A673 (cell line): Measurements from ENCODE around the gene ASMT. TPM values are rescaled to one million over a fixed set of nuclear protein-coding genes. Genes with fewer than 3 reads are reported as not detected.
A peak's percentile ranks its signal among the peaks of the same experiment; 100 is the strongest.

Source experiments
- BruUV-seq: library from RNA; stranded (reverse); fragments of 400-500 nt; replicated peaks from 2 replicates; lab custom pipeline; 2021; lab: Mats Ljungman, UMichigan
- CTCF ChIA-PET: fragments of 300-600 bp; sonication (Branson Sonifier 250); formaldehyde crosslinking; loops from one replicate; lab custom pipeline; 2022; ENCODE audit warnings: antibody characterized with exemption; lab: Charles Lee
- POLR2A ChIA-PET: fragments of 300-600 bp; sonication (Branson Sonifier 250); formaldehyde crosslinking; loops from one replicate; lab custom pipeline; 2022; ENCODE audit warnings: antibody characterized with exemption; ENCODE audit not compliant: low non-redundant PET; lab: Charles Lee
- DNase-seq: peaks from one replicate; pipeline ENCODE4 v3.0.0-alpha.2; 2015; ENCODE audit warnings: low spot score
- H3K27ac ChIP-seq: fragments of 200-600 bp; sonication (generic); 2 replicates; pipeline ENCODE4 v1.5.1; 2016; ENCODE audit warnings: mixed run types, low read depth, mild to moderate bottlenecking, mixed read lengths, antibody characterized with exemption, low read length; ENCODE audit not compliant: poor library complexity, severe bottlenecking
- H3K27me3 ChIP-seq: fragments of 200-600 bp; sonication (generic); replicated peaks from 2 replicates; pipeline ENCODE4 v1.6.1; 2017; ENCODE audit warnings: mixed run types, low read depth, mild to moderate bottlenecking, mixed read lengths, antibody characterized with exemption, low read length; ENCODE audit not compliant: insufficient read depth, poor library complexity
- H3K36me3 ChIP-seq: fragments of 200-600 bp; sonication (generic); 2 replicates; pipeline ENCODE4 v1.6.1; 2016; ENCODE audit warnings: mixed run types, mild to moderate bottlenecking, mixed read lengths, antibody characterized with exemption, low read length; ENCODE audit not compliant: insufficient read depth, poor library complexity, severe bottlenecking
- H3K4me1 ChIP-seq: fragments of 200-600 bp; sonication (generic); 2 replicates; pipeline ENCODE4 v1.6.1; 2017; ENCODE audit warnings: mixed run types, mild to moderate bottlenecking, mixed read lengths, antibody characterized with exemption, low read length; ENCODE audit not compliant: insufficient read depth, poor library complexity, severe bottlenecking
- H3K4me3 ChIP-seq: fragments of 200-600 bp; sonication (generic); 2 replicates; pipeline ENCODE4 v1.5.1; 2016; ENCODE audit warnings: low read depth, mixed run types, mild to moderate bottlenecking, mixed read lengths, low read length; ENCODE audit not compliant: poor library complexity, severe bottlenecking
- H3K9me3 ChIP-seq: fragments of 200-600 bp; sonication (generic); 2 replicates; pipeline ENCODE4 v1.6.1; 2016; ENCODE audit warnings: mixed run types, low read depth, mild to moderate bottlenecking, mixed read lengths, antibody characterized with exemption, low read length; ENCODE audit not compliant: poor library complexity, severe bottlenecking
- CTCF ChIP-seq: fragments of 300-800, 200-600 bp; sonication (generic); conservative IDR thresholded peaks from 2 replicates; pipeline ENCODE4 v1.5.1; 2017; ENCODE audit warnings: low read depth, mild to moderate bottlenecking, antibody characterized with exemption, low read length, moderate library complexity, mixed read lengths
- EZH2 ChIP-seq: fragments of 200-600 bp; sonication (generic); IDR thresholded peaks from 2 replicates; pipeline ENCODE4 v1.6.1; 2017; ENCODE audit warnings: borderline replicate concordance, low read depth, mild to moderate bottlenecking, mixed read lengths, antibody characterized with exemption, low read length; ENCODE audit not compliant: poor library complexity, severe bottlenecking
- intact Hi-C: fragments of 100-400 bp; cut with micrococcal nuclease; formaldehyde crosslinking; loops from one replicate; pipeline ENCODE4 v1.10.0; 2022; ENCODE audit not compliant: unreplicated experiment
- total RNA-seq: library from RNA; stranded (reverse); gene quantifications from 2 replicates; pipeline ENCODE4 v1.2.3, GENCODE V29; 2021

The ASMT gene
- total RNA-seq, 1 experiment from 2014 or later: not detected

GRCh38 chrX:1592470-1593142, 22.3 kb upstream of the ASMT start:
- H3K27ac ChIP-seq: peak overlapping the region; percentile 92

GRCh38 chrX:1593286-1594271, 21.3 kb upstream of the ASMT start:
- intact Hi-C loops: no loop called here
- TF ChIP-seq EZH2 (no peak), CTCF (no peak)
- BruUV-seq: TSS peak; percentile 17
- H3K4me1 ChIP-seq: no peaks in the 10 kb centered on the region
- ChIA-PET CTCF (no interaction called here), POLR2A (no interaction called here)
- peaks cover 48% of the 10 kb centered on the region for H3K36me3 ChIP-seq
- H3K4me3 ChIP-seq: peak overlapping the region; percentile 97
- H3K27ac ChIP-seq: peak overlapping the region; percentile 92
- no peaks in the 10 kb centered on the region for H3K9me3 ChIP-seq
- H3K27me3 ChIP-seq: no peaks in the 10 kb centered on the region
- no peak for DNase-seq

More at GRCh38 chrX:1592470-1593142, 22.3 kb upstream of the ASMT start:
- Histone ChIP-seq H3K9me3 (no peaks in the 10 kb centered on the region), H3K36me3 (peaks cover 40% of the 10 kb centered on the region), H3K4me3 (peak overlapping the region; percentile 97), H3K4me1 (no peaks in the 10 kb centered on the region), H3K27me3 (no peaks in the 10 kb centered on the region)
- intact Hi-C loops: no loop called here
- ChIA-PET POLR2A (no interaction called here), CTCF (no interaction called here)
- BruUV-seq: no TSS peak
- TF ChIP-seq CTCF: no peak
- DNase-seq: no peak

GRCh38 chrX:1595711-1596060, 19.2 kb upstream of the ASMT start:
- TF ChIP-seq EZH2 (no peak), CTCF (no peak)
- no peaks in the 10 kb centered on the region for H3K9me3 ChIP-seq
- no peak overlapping the region for H3K27ac ChIP-seq
- H3K27me3 ChIP-seq: no peaks in the 10 kb centered on the region
- intact Hi-C loops: no loop called here
- H3K36me3 ChIP-seq: peaks cover 68% of the 10 kb centered on the region
- no peak for DNase-seq
- ChIA-PET POLR2A (no interaction called here), CTCF (no interaction called here)
- H3K4me1 ChIP-seq: no peaks in the 10 kb centered on the region
- no peak overlapping the region for H3K4me3 ChIP-seq
- BruUV-seq: no TSS peak
